NCI-H82 treated with DMSO at 0.1 percent for 48 hours (cell line): Measurements from ENCODE around the gene CAND1.

Experiments used
- DNase-seq: peaks from one replicate; lab custom pipeline; 2025; ENCODE audit not compliant: unreplicated experiment; lab: John Stamatoyannopoulos, UW

CAND1 gene

GRCh38 chr12:67280088-67280487 is 10.9 kb downstream of the CAND1 start:
- DNase-seq: no peak

- no peak for DNase-seq
These were observed 11.4 kb downstream of the CAND1 start for GRCh38 chr12:67280572-67280971.

- no peak for DNase-seq
These were observed 15.4 kb downstream of the CAND1 start for GRCh38 chr12:67284561-67284960.

GRCh38 chr12:67286257-67286656 is 17.1 kb downstream of the CAND1 start:
- no peak for DNase-seq

- DNase-seq: no peak
These were observed 18.2 kb downstream of the CAND1 start for GRCh38 chr12:67287311-67287710.

- no peak for DNase-seq
These were observed 19.4 kb downstream of the CAND1 start for GRCh38 chr12:67288561-67288960.

GRCh38 chr12:67290378-67290777 is 21.2 kb downstream of the CAND1 start:
- DNase-seq: no peak

GRCh38 chr12:67299526-67299925 is 30.4 kb downstream of the CAND1 start:
- DNase-seq: no peak

- DNase-seq: no peak
These were observed 30.8 kb downstream of the CAND1 start for GRCh38 chr12:67299926-67300325.

GRCh38 chr12:67302162-67302561 is 33.0 kb downstream of the CAND1 start:
- DNase-seq: no peak

- no peak for DNase-seq
These were observed 36.4 kb downstream of the CAND1 start for GRCh38 chr12:67305544-67305943.

GRCh38 chr12:67306712-67307111 is 37.6 kb downstream of the CAND1 start:
- DNase-seq: no peak

- DNase-seq: no peak
These were observed 46.5 kb downstream of the CAND1 start for GRCh38 chr12:67315661-67316060.

- DNase-seq: no peak
These were observed 49.6 kb downstream of the CAND1 start for GRCh38 chr12:67318786-67319185.

- DNase-seq: no peak
These were observed 50.8 kb downstream of the CAND1 start for GRCh38 chr12:67319936-67320335.

- no peak for DNase-seq
These were observed 51.6 kb downstream of the CAND1 start for GRCh38 chr12:67320614-67321295.

GRCh38 chr12:67322580-67322979 is 53.4 kb downstream of the CAND1 start:
- DNase-seq: no peak

- DNase-seq: no peak
These were observed 53.8 kb downstream of the CAND1 start for GRCh38 chr12:67323007-67323406.

GRCh38 chr12:67326637-67327036 is 57.5 kb downstream of the CAND1 start:
- DNase-seq: no peak

- peak; percentile 1 for DNase-seq
These were observed 58.3 kb downstream of the CAND1 start for GRCh38 chr12:67327466-67327865.

GRCh38 chr12:67331123-67331522 is 62.0 kb downstream of the CAND1 start:
- no peak for DNase-seq

- no peak for DNase-seq
These were observed 62.7 kb downstream of the CAND1 start for GRCh38 chr12:67331828-67332227.

GRCh38 chr12:67333649-67334048 is 64.5 kb downstream of the CAND1 start:
- no peak for DNase-seq
